ENCODE results near the gene CLEC7A. TPM values are rescaled to one million over a fixed set of nuclear protein-coding genes. Genes with fewer than 3 reads are reported as not detected.

The CLEC7A gene
- total RNA-seq, 4 donors from 2014 or later = 2.9 to 83.4 (median 4.6) TPM

DNA sequence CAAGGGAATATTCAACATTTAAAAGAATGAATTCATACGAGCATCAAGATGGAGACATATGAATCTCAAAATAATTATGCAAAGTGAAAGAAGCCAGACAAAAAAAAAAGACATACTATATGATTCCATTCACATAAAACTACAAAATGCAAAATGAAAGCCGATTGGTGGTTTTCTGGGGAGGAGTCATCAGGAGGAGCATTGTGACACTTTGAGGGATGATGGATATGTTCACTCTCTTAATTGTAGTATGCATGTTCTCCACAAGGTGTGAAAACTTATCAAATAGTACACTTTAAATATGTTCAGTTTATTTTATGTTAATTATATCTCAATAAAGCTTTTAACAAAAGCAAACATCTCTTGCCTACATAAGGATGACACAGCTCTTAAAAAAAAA, 28.4 kb upstream of the CLEC7A start:
- H3K4me1 ChIP-seq = peaks cover 0 to 7% (median 7%) of the 10 kb centered on the region in 4 donors
- H3K27me3 ChIP-seq = no peaks in the 10 kb centered on the region
- no peaks in the 10 kb centered on the region for H3K36me3 ChIP-seq
- H3K9me3 ChIP-seq = no peaks in the 10 kb centered on the region
- DNase-seq = no peak
- intact Hi-C loops (cut with DNase I; ENCODE audit: low total_unique reads) = no loop called here
- no peak overlapping the region for H3K4me3 ChIP-seq
- 74 to 81% methylated on average over 2 of the region's 2 CpGs for WGBS, 2 donors (ENCODE audit: low coverage in 1 of 2)
- TF ChIP-seq, protein P1, sequence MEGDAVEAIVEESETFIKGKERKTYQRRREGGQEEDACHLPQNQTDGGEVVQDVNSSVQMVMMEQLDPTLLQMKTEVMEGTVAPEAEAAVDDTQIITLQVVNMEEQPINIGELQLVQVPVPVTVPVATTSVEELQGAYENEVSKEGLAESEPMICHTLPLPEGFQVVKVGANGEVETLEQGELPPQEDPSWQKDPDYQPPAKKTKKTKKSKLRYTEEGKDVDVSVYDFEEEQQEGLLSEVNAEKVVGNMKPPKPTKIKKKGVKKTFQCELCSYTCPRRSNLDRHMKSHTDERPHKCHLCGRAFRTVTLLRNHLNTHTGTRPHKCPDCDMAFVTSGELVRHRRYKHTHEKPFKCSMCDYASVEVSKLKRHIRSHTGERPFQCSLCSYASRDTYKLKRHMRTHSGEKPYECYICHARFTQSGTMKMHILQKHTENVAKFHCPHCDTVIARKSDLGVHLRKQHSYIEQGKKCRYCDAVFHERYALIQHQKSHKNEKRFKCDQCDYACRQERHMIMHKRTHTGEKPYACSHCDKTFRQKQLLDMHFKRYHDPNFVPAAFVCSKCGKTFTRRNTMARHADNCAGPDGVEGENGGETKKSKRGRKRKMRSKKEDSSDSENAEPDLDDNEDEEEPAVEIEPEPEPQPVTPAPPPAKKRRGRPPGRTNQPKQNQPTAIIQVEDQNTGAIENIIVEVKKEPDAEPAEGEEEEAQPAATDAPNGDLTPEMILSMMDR (IDR thresholded peaks at IDR 0.05) = no peak
- TF ChIP-seq EP300 (IDR thresholded peaks at IDR 0.05; ENCODE audit: low read depth) (no peak), POLR2A (IDR thresholded peaks at IDR 0.05) (no peak), POLR2AphosphoS5 (IDR thresholded peaks at IDR 0.05) (no peak)
- no peak overlapping the region for H3K27ac ChIP-seq
- in situ Hi-C loops (cut with MboI; ENCODE audit: low pct_ligation_motif_present in 1 of 4, low pct_unique_long_range_greater_than_20kb in 1 of 4, low sequenced_read_pairs in 3 of 4) = no loop called here

DNA sequence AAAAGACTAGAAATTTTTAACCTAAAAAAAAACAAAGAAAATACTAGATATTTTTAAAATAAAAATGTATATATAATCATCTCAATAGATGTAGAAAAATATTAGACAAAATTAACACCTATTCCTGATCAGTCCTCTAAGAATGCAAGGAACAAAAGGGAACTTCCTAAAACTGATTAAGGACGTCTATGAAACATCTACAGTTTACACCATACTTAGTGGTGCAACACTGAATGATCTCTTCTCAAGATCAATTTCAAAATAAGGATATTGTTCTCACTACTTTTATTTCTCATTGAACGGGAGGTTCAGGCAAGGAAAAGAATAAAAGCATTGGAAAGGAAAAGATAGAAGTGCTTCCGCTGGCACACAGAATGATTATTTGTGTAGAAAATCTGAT, 26.0 kb upstream of the CLEC7A start:
- intact Hi-C loops (cut with DNase I; ENCODE audit: low total_unique reads) = no loop called here
- peaks cover 0 to 10% (median 7%) of the 10 kb centered on the region in 4 donors for H3K4me1 ChIP-seq
- no peak for DNase-seq
- H3K27ac ChIP-seq = no peak overlapping the region
- TF ChIP-seq EP300 (IDR thresholded peaks at IDR 0.05; ENCODE audit: low read depth) (no peak), POLR2AphosphoS5 (IDR thresholded peaks at IDR 0.05) (no peak), POLR2A (IDR thresholded peaks at IDR 0.05) (no peak)
- TF ChIP-seq, protein P1 (IDR thresholded peaks at IDR 0.05) = no peak
- H3K9me3 ChIP-seq = no peaks in the 10 kb centered on the region
- no peaks in the 10 kb centered on the region for H3K27me3 ChIP-seq
- H3K4me3 ChIP-seq = no peak overlapping the region
- 75 to 79% methylated on average over 3 of the region's 3 CpGs for WGBS, 2 donors (ENCODE audit: low coverage in 1 of 2)
- in situ Hi-C loops (cut with MboI; ENCODE audit: low pct_ligation_motif_present in 1 of 4, low pct_unique_long_range_greater_than_20kb in 1 of 4, low sequenced_read_pairs in 3 of 4) = no loop called here
- H3K36me3 ChIP-seq = no peaks in the 10 kb centered on the region

DNA sequence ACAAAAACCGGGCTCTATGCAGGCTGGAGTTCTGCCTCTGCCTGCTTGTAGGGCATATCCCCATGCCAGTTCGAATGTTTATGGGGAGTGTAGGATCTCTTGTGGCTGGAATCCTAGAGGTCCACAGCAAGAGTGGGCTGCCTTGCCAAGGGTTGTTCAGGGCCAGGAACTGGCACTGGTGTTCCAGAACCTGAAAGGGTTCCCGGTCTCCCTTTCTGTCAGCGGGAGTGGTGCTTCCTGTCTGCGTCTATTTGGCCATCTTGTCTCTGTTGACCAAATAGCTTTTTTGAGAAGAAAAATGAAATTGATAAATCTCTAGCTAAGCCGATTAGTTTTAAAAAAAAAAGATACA, 24.1 kb upstream of the CLEC7A start:
- in situ Hi-C loops (cut with MboI; ENCODE audit: low pct_ligation_motif_present in 1 of 4, low pct_unique_long_range_greater_than_20kb in 1 of 4, low sequenced_read_pairs in 3 of 4) (loop anchor here in 2 of 4 donors (5.0 kb wide), 1 partner anchor 38 kb away; no protein-coding TSS in a partner anchor), intact Hi-C loops (cut with DNase I; ENCODE audit: low total_unique reads) (no loop called here)
- Histone ChIP-seq H3K27ac (peak overlapping the region; percentile 70 to 77 (median 72)), H3K36me3 (no peaks in the 10 kb centered on the region), H3K27me3 (no peaks in the 10 kb centered on the region), H3K4me3 (peak overlapping the region in 3 of 4 donors; percentile 39 to 60 (median 39)), H3K4me1 (peaks cover 0 to 10% (median 7%) of the 10 kb centered on the region in 4 donors), H3K9me3 (no peaks in the 10 kb centered on the region)
- no peak for TF ChIP-seq POLR2AphosphoS5 (IDR thresholded peaks at IDR 0.05)
- no peak for TF ChIP-seq EP300 (IDR thresholded peaks at IDR 0.05; ENCODE audit: low read depth)
- no peak for TF ChIP-seq POLR2A (IDR thresholded peaks at IDR 0.05)
- TF ChIP-seq, protein P1 (IDR thresholded peaks at IDR 0.05) = no peak
- DNase-seq = no peak
- whole genome bisulfite sequencing, 2 donors (ENCODE audit: low coverage in 1 of 2) = 57 to 65% methylated on average over 1 to 6 of the region's 6 CpGs

DNA sequence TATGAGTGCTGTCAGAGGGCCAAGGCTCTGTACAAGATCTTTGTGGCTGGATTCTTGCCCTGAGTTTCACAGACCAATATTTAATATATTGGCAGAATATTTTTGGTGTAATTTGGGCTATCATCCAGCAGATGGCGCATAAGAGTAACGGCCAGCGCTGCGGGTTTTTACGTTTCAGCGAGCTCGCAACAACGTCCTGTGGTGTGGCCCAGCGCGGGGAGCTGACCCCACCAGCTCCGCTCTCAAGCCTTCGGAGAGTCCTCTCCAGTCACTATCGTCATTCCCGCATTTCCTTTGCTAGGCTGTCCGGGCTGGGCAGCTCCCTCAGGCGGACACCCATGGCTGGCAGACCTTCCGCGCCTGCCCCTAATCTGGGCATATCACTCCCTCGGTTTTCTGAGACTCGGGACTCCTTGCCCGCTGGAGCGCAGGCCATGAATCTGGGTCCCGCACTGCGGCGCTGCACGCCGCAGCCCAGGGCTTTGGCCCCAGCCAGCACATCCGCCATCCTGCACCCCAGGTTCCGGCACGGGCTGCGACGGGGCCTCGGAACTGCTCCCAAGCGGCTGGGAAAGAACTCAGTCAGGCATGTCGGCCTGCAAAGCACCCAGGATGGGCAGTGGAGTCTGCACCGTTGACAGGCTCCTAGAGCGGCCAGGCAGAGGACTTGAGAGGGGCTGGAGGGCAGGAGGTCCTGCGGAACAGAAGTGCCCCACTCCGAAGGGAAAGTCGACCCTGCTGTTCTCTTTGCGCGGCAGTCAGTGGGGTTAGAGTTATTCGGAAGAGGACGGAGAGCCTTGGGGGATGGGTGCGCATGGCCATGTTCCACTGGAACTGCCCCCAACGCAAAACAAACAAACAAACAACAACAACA, 23.5 kb upstream of the CLEC7A start:
- Histone ChIP-seq H3K36me3 (no peaks in the 10 kb centered on the region), H3K4me1 (peaks cover 0 to 10% (median 7%) of the 10 kb centered on the region in 4 donors), H3K27me3 (no peaks in the 10 kb centered on the region), H3K27ac (peak overlapping the region; percentile 70 to 77 (median 72)), H3K4me3 (peak overlapping the region; percentile 32 to 60 (median 39)), H3K9me3 (no peaks in the 10 kb centered on the region)
- TF ChIP-seq POLR2A (IDR thresholded peaks at IDR 0.05) (peak; percentile 17), POLR2AphosphoS5 (IDR thresholded peaks at IDR 0.05) (no peak)
- TF ChIP-seq, protein P1 (IDR thresholded peaks at IDR 0.05) = peak; percentile 80 to 89 (median 82)
- peak; percentile 64 for DNase-seq
- intact Hi-C loops (cut with DNase I; ENCODE audit: low total_unique reads) = loop anchor here (2.0 kb wide), 1 partner anchor 37 kb away; no protein-coding TSS in a partner anchor
- in situ Hi-C loops (cut with MboI; ENCODE audit: low pct_ligation_motif_present in 1 of 4, low pct_unique_long_range_greater_than_20kb in 1 of 4, low sequenced_read_pairs in 3 of 4) = loop anchor here in 2 of 4 donors (5.0 kb wide), 1 partner anchor 39 kb away; no protein-coding TSS in a partner anchor
- WGBS, 2 donors (ENCODE audit: low coverage in 1 of 2) = 8% methylated on average over 46 of the region's 46 CpGs; no CpG with 5 or more reads in 1 of the 2 donors
